HepG2 (cell line): Measurements from ENCODE around the gene MVP. TPM values are rescaled to one million over a fixed set of nuclear protein-coding genes. Genes with fewer than 3 reads are reported as not detected.

Source experiments
- CBX1 ChIP-seq: IDR thresholded peaks from one replicate; pipeline ENCODE4 v1.6.1; 2016; ENCODE audit warnings: antibody characterized with exemption, low read depth
- CBX5 ChIP-seq: sonication (generic); formaldehyde crosslinking; IDR thresholded peaks from 2 replicates; pipeline ENCODE4 v1.4.0; 2020; ENCODE audit warnings: missing genetic modification reagents, borderline replicate concordance
- E2F5 ChIP-seq: sonication (generic); formaldehyde crosslinking; conservative IDR thresholded peaks from 2 replicates; pipeline ENCODE4 v1.4.0; 2020; ENCODE audit warnings: missing genetic modification reagents
- HOXA9 ChIP-seq: sonication (generic); formaldehyde crosslinking; IDR thresholded peaks from 2 replicates; pipeline ENCODE4 v1.8.1; 2022; ENCODE audit warnings: missing genetic modification reagents, mild to moderate bottlenecking, moderate library complexity, borderline replicate concordance
- KDM1A ChIP-seq: IDR thresholded peaks from 2 replicates; pipeline ENCODE4 v1.6.1; 2016; ENCODE audit warnings: missing compliant biosample characterization
- LRRFIP1 ChIP-seq: sonication (generic); formaldehyde crosslinking; conservative IDR thresholded peaks from 2 replicates; pipeline ENCODE4 v1.4.0; 2020; ENCODE audit warnings: missing genetic modification reagents
- NR2F1 ChIP-seq, 2 experiments: fragments of 450-650 bp in 1 of 2; formaldehyde crosslinking in 1 of 2; IDR thresholded peaks; 2 replicates each; pipeline versions ENCODE4 v1.5.0 to v1.6.1; 2016 to 2020; ENCODE audit warnings: mild to moderate bottlenecking in 1 of 2, missing compliant biosample characterization in 1 of 2, missing genetic modification reagents in 1 of 2, moderate library complexity in 1 of 2
- PPARG ChIP-seq: conservative IDR thresholded peaks from 2 replicates; pipeline ENCODE4 v1.6.1; 2016; ENCODE audit warnings: missing biosample characterization, missing genetic modification reagents
- RFX5 ChIP-seq: IDR thresholded peaks from 2 replicates; pipeline ENCODE4 v1.6.1; 2011; ENCODE audit warnings: low read depth, low read length, improper control_type of control experiment
- RFXANK ChIP-seq: IDR thresholded peaks from 2 replicates; pipeline ENCODE4 v1.6.1; 2016
- SP1 ChIP-seq, 2 experiments: fragments of 450-650 bp in 1 of 2; sonication (generic) in 1 of 2; formaldehyde crosslinking in 1 of 2; IDR thresholded peaks; 2 replicates each; pipeline versions ENCODE4 v1.4.0 to v1.6.1; 2016 to 2020; ENCODE audit warnings: missing genetic modification reagents in 1 of 2
- SP5 ChIP-seq: IDR thresholded peaks from 2 replicates; pipeline ENCODE4 v1.6.1; 2016; ENCODE audit warnings: low read depth, borderline replicate concordance
- TBP ChIP-seq: sonication (generic); formaldehyde crosslinking; IDR thresholded peaks from 2 replicates; pipeline ENCODE4 v1.5.0; 2020; ENCODE audit warnings: missing genetic modification reagents
- TEF ChIP-seq: sonication (generic); formaldehyde crosslinking; IDR thresholded peaks from 2 replicates; pipeline ENCODE4 v1.5.0; 2020; ENCODE audit warnings: missing genetic modification reagents
- TRAFD1 ChIP-seq: sonication (generic); formaldehyde crosslinking; IDR thresholded peaks from 2 replicates; pipeline ENCODE4 v1.5.1; 2020; ENCODE audit warnings: missing genetic modification reagents, mild to moderate bottlenecking, borderline replicate concordance
- ZEB1 ChIP-seq: IDR thresholded peaks from 2 replicates; pipeline ENCODE4 v1.6.1; 2012; ENCODE audit warnings: mild to moderate bottlenecking, low read depth, inconsistent platforms; ENCODE audit not compliant: insufficient replicate concordance
- ZNF138 ChIP-seq: sonication (generic); formaldehyde crosslinking; IDR thresholded peaks from 2 replicates; pipeline ENCODE4 v1.5.0; 2020; ENCODE audit warnings: mild to moderate bottlenecking, low read depth, missing genetic modification reagents
- ZNF512 ChIP-seq: sonication (generic); formaldehyde crosslinking; IDR thresholded peaks from 2 replicates; pipeline ENCODE4 v1.4.0; 2020; ENCODE audit warnings: mild to moderate bottlenecking, missing genetic modification reagents
- ZNF850 ChIP-seq: sonication (generic); formaldehyde crosslinking; conservative IDR thresholded peaks from 2 replicates; pipeline ENCODE4 v1.9.0; 2021; ENCODE audit warnings: mild to moderate bottlenecking, missing genetic modification reagents
- ZSCAN20 ChIP-seq: sonication (generic); formaldehyde crosslinking; IDR thresholded peaks from 2 replicates; pipeline ENCODE4 v1.4.0; 2020; ENCODE audit warnings: missing genetic modification reagents, mild to moderate bottlenecking, borderline replicate concordance
- polyA plus RNA-seq, 8 experiments: library from polyadenylated mRNA; depleted of rRNA in 3 of 8; stranded (reverse) in 7 of 8; unstranded in 1 of 8; fragments of >200 nt; fragmentation: Illumina TruSeq in 4 of 8; extraction: Trizol in 4 of 8; gene quantifications; 2 replicates each; pipeline versions ENCODE4 v1.2.1 to v1.2.3, GENCODE V29; 2011 to 2016; ENCODE audit warnings: low read depth in 4 of 8, missing spikeins in 1 of 8, mixed read lengths in 1 of 8; ENCODE audit not compliant: insufficient read depth in 1 of 8
- total RNA-seq, 5 experiments: library from RNA; depleted of rRNA; stranded (reverse); fragments of >200 nt; fragmentation: Illumina TruSeq; extraction: Trizol; gene quantifications; 2 replicates each; pipeline ENCODE4 v1.2.3, GENCODE V29; 2016; ENCODE audit warnings: low read depth in 1 of 5

The MVP gene
- total and polyA plus RNA-seq, 2 of the 13 experiments (the other 11 are each of a cell fraction or from before 2014, with no cell fraction given), result 22.9 to 43.5 TPM

GRCh38 chr16:29815793-29816693 is 4.2 kb upstream of the MVP start, which contains the start of gene PAGR1 (continued):
- TF ChIP-seq LRRFIP1 (CRISPR knock-in tag), result no peak
- peak; percentile 37; the same call in 1 of the 2 replicates for TF ChIP-seq RFX5
- TF ChIP-seq ZNF512 (CRISPR knock-in tag), result no peak
- TF ChIP-seq E2F5 (CRISPR knock-in tag), result peak; percentile 85
- 0 out of 2 replicates have a peak, but pooled peaks have one; percentile 9 for TF ChIP-seq KDM1A (CRISPR knock-in tag)
- no peak for TF ChIP-seq ZEB1
- TF ChIP-seq TBP (CRISPR knock-in tag), result no peak
- no peak; the same call in 1 of the 2 replicates for TF ChIP-seq HOXA9
- TF ChIP-seq NR2F1 (CRISPR knock-in tag; IDR thresholded peaks at IDR 0.05), result peak; percentile 11 to 53; a peak in 2 of 4 replicates
- TF ChIP-seq ZNF850 (CRISPR knock-in tag), result no peak; the same call in 1 of the 2 replicates
- TF ChIP-seq RFXANK (CRISPR knock-in tag), result no peak; the same call in 1 of the 2 replicates
- TF ChIP-seq SP5 (CRISPR knock-in tag), result peak; percentile 62; the same call in 1 of the 2 replicates
- TF ChIP-seq TEF, result no peak
- TF ChIP-seq TRAFD1 (CRISPR knock-in tag), result peak; percentile 96; the same call in 1 of the 2 replicates
- TF ChIP-seq SP1 (IDR thresholded peaks at IDR 0.05), result no peak
- peak; percentile 84 for TF ChIP-seq SP1 (CRISPR knock-in tag; IDR thresholded peaks at IDR 0.05)
- TF ChIP-seq PPARG (CRISPR knock-in tag), result peak; percentile 51; the same call in 1 of the 2 replicates
- TF ChIP-seq CBX1, result peak; percentile 37
- 0 out of 2 replicates have a peak, but pooled peaks have one; percentile 78 for TF ChIP-seq ZNF138 (CRISPR knock-in tag)
- TF ChIP-seq CBX5 (CRISPR knock-in tag), result peak; percentile 70
- TF ChIP-seq ZSCAN20 (CRISPR knock-in tag), result peak; percentile 86; the same call in 1 of the 2 replicates
